ENCODE measurements around the gene RLF. TPM values are rescaled to one million over a fixed set of nuclear protein-coding genes. Genes with fewer than 3 reads are reported as not detected.

RLF gene
- total and polyA plus RNA-seq, 9 of the 15 experiments (the other 6 are each of a cell fraction or from before 2014, with no cell fraction given), result 3.6 to 35.0 (median 21.2) TPM

GRCh38 chr1:40257688-40258444, 96.7 kb downstream of the RLF start, which contains the start of gene ZMPSTE24 (continued):
- TF ChIP-seq ZNF589 (CRISPR knock-in tag; IDR thresholded peaks at IDR 0.05; ENCODE audit: low read depth) (peak; percentile 56; the same call in 1 of the 2 replicates), NUFIP1 (IDR thresholded peaks at IDR 0.05; ENCODE audit: partially characterized antibody) (no peak), ZBTB43 (CRISPR knock-in tag; IDR thresholded peaks at IDR 0.05) (peak; percentile 88; the same call in 1 of the 2 replicates), FOXM1 (IDR thresholded peaks at IDR 0.05; ENCODE audit: low read depth) (peak; percentile 70), FOXM1 (CRISPR knock-in tag; IDR thresholded peaks at IDR 0.05; ENCODE audit: low read depth) (peak; percentile 98), HNRNPL (IDR thresholded peaks at IDR 0.05; ENCODE audit: low read depth, low read length) (0 out of 2 replicates have a peak, but pooled peaks have one; percentile 36), E2F6 (IDR thresholded peaks at IDR 0.05; ENCODE audit: borderline replicate concordance in 1 of 2, extremely low read depth in 1 of 2, insufficient read depth in 1 of 2, insufficient read length in 1 of 2, low read depth in 1 of 2, low read length in 1 of 2, poor library complexity in 1 of 2, severe bottlenecking in 1 of 2) (peak; percentile 71 to 72), HDAC2 (IDR thresholded peaks at IDR 0.05) (peak; percentile 80; the same call in 1 of the 2 replicates), KAT7 (CRISPR knock-in tag; IDR thresholded peaks at IDR 0.05; ENCODE audit: borderline replicate concordance) (peak; percentile 9; the same call in 1 of the 2 replicates), EGR1 (conservative IDR thresholded peaks at IDR 0.05) (peak; percentile 76), DIDO1 (tag; IDR thresholded peaks at IDR 0.05; ENCODE audit: low read depth) (peak; percentile 94), RBFOX2 (IDR thresholded peaks at IDR 0.05; ENCODE audit: low read depth, low read length) (peak; percentile 94), GATAD2A (IDR thresholded peaks at IDR 0.05) (0 out of 2 replicates have a peak, but pooled peaks have one; percentile 17), ZNF75A (CRISPR knock-in tag; IDR thresholded peaks at IDR 0.05) (no peak), KDM4B (IDR thresholded peaks at IDR 0.05; ENCODE audit: borderline replicate concordance in 2 of 2, low read depth in 1 of 2) (peak in 1 of 2 experiments; percentile 97; a peak in 2 of 4 replicates), THAP7 (CRISPR knock-in tag; IDR thresholded peaks at IDR 0.05) (no peak), ZNF134 (CRISPR knock-in tag; conservative IDR thresholded peaks at IDR 0.05) (0 out of 2 replicates have a peak, but pooled peaks have one; percentile 11), MAX (CRISPR knock-in tag; IDR thresholded peaks at IDR 0.05) (peak; percentile 95), TEAD1 (CRISPR knock-in tag; IDR thresholded peaks at IDR 0.05) (peak; percentile 20 to 92; a peak in 2 of 4 replicates), RHOXF2B (CRISPR knock-in tag; conservative IDR thresholded peaks at IDR 0.05) (no peak), GTF2B (IDR thresholded peaks at IDR 0.05; ENCODE audit: extremely low read depth, insufficient read length) (no peak), TARDBP (IDR thresholded peaks at IDR 0.05) (peak; percentile 92), HDAC8 (tag; IDR thresholded peaks at IDR 0.05) (no peak), SMARCA5 (IDR thresholded peaks at IDR 0.05) (no peak)
